ENCODE results near the gene TRAIP.
"Not testable (repeated sequence)": the region's sequence is repeated elsewhere in the genome, so short reads cannot be mapped to it uniquely, and the experiment has no call there.

- TF ChIP-seq CTCF, EP300 (IDR thresholded peaks at IDR 0.05): not testable (repeated sequence)
These were observed 74.1 kb downstream of the TRAIP start for GRCh38 chr3:49782277-49782676.
